Effector CD8-positive, alpha-beta T cell (primary cell): ENCODE results near the gene CA6.
"Not testable (repeated sequence)": the region's sequence is repeated elsewhere in the genome, so short reads cannot be mapped to it uniquely, and the experiment has no call there.

Experiments used
- DNase-seq: peaks from one replicate; lab custom pipeline; 2025; lab: John Stamatoyannopoulos, UW

The CA6 gene

DNA sequence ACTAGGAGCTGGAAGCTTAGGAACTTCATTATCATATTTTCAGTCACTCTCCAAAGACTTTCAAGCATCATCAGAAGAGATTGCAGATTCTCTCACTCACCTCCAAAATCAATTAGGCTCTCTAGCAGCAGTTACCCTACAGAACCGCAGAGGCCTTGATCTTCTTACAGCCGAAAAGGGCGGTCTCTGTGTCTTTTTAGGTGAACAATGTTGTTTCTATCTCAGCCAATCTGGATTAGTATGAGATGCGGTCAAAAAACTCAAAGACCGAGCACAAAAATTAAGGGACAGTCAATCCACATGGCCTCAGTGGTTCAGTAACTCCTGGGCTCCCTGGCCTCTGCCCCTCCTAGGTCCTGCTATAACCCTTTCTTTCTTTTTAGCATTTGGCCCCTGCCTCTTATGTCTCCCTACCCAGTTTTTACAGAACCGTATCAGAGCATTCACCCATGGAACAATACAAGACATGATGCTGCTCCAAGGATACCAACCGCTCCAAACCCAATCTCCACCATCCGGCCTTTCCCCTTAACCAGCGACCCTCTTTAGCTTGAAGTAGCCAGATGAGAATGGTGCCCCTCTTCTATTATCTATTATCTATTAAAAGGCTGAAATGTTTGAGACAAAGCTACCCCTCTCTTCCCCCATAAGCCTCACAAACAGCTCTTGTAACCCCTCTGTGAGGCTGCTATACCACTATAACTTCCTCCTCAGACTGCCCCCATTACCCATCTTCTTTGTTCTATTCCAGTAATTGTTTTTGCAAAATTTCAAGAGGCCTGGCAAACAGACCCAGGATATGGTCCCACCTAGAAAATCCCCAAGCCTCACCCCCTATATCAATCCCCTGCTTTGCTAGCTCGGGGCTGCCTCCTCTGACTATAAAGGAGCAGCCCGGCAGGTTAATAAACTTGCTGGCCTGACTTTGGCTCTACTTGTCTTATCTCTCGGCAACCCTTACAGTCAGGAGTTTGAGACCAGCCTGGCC lies 18.7 kb upstream of the CA6 start:
- DNase-seq: no peak

DNA sequence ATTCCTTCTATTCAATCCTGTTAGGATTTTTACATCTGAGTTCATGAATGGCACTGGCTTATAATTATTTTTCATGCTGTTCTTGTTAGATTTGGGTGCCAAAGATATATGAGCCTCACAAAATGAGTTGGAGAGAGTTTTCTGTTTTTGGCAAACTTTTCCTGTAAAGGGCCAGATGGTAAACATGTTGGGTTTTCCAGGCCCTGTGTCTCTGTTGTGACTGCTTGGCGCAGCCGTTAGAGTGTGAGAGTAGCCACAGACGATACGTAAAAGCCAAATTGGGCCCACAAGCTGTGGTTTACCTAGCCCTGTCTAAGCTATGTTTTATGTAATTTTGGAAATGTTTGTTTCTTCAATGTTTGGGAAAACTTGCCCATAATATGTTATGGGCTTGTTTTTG lies 15.6 kb upstream of the CA6 start:
- DNase-seq: no peak

DNA sequence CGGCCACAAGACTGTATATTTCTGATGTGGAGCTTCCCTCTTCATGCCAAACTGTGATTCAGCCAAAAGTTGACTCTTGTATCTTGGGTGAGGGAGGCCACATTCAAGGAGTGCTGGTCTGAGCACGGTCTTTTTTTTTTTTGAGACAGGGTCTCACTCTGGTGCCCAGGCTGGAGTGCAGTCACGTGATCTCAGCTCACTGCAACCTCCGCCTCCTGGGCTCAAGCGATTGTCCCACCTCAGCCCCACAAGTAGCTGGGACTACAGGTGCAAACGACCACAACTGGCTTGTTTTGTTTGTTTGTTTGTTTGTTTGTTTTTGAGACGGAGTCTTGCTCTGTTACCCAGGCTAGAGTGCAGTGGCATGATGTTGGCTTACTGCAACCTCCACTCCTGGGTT lies 8.6 kb upstream of the CA6 start:
- DNase-seq: not testable (repeated sequence)

DNA sequence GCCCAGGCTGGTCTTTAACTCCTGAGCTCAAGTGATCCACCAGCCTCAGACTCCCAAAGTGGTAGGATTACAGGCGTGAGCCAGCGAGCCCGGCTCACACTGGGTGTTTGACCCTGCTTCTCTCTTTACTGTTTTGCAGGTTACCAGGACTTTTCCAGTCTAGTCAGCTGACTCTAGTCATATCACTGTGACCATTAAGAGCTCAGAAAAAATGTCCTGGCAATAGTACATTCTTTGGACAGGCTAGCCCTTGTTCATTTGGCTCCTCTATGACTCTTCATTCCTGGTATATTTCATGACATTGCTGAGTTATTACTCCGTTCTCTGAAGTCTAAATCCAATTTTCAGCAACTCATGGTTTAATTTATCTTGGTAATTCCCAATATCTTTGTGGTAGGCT lies 8.0 kb upstream of the CA6 start:
- DNase-seq: no peak

DNA sequence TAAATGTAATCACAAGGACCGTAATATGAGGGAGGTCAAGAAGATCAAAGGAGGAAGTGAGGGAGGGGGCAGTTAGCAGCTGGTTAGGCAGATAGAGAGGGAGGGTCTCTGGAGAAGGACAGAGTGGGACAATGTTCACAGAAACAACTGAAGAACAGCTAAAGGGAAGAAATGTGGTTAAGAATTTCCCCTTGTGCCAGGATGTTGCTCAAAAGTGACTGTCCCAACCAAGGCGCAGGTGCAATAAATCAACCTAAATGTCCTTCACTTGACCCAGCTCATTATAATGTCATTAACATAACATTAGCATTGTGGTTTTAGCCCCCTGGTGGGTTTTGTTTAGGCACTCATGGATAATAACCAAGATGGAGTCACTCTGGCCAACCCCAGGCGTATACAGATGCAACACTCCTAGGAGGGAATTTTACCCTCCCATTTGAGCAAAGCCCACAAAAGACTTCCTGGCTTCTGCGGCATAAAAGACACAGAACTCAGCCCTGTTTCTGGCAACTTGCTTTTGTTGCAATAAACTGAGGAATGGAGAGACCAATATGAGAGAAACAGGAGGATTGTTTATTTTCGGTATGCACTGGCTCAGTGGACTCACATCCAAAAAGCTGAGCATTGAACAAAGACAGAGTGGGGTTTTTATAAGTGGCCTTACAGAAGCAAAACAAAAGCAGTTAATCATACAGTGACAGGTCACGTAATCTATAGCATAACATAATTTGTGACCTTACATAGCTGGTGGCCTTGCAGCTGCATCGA lies 7.3 kb upstream of the CA6 start:
- no peak for DNase-seq

DNA sequence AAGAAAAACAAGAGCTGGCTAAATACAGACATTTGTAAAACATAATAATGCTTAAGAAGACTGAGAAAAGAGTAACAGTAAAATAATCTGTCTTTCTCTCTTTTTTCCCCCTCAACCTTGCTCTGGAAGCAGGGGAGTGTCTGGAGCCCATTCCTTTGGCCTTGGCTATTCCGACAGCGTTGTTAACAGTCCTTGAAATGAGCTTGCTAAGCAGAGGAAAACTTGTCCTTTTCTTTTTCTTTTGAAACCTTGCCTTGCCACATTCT lies 6.7 kb upstream of the CA6 start:
- no peak for DNase-seq

DNA sequence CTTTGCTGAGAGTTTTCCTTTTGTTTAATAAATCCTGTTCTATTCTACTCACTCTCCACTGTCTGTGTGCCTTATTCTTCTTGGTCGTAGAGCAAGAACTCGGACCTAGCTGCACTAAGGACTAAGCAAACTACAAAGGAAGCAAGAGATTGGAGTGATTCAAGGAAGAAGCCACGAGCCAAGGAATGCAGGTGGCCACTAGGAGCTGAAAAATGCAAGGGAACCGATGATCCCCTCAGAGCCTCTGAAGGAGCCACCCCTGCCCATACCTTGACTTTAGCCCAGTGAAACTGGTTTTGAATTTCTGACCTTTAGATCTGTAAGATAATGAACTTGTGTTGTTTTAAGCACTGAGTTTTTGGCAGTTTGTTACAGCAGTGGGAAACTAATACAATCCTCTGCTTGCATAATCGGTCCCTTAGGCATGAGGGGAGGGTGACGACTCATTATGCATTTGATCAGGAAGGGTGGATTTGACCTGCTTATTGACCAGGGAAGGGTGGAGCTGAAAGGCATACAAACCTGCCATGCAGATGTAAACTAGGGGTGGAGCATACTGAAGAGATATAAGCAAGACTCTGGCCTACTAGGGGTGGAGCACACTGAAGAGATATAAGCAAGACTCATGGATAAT lies 6.2 kb upstream of the CA6 start:
- no peak for DNase-seq

DNA sequence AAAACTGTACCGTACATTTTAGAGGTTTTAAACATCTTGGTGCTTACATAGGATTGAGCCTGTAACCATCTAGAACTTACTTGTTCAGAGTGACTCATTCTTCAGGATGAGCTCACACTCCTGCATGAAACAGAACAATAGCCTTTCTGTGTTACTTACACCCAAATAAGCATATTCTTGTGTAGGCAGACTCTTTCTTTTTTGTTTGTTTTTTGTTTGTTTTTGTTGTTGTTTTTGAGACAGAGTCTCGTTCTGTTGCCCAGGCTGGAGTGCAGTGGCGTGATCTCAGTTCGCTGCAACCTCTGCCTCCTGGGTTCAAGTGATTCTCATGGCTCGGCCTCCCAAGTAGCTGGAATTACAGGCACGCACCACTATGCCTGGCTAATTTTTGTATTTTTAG lies 3.8 kb upstream of the CA6 start:
- no peak for DNase-seq

DNA sequence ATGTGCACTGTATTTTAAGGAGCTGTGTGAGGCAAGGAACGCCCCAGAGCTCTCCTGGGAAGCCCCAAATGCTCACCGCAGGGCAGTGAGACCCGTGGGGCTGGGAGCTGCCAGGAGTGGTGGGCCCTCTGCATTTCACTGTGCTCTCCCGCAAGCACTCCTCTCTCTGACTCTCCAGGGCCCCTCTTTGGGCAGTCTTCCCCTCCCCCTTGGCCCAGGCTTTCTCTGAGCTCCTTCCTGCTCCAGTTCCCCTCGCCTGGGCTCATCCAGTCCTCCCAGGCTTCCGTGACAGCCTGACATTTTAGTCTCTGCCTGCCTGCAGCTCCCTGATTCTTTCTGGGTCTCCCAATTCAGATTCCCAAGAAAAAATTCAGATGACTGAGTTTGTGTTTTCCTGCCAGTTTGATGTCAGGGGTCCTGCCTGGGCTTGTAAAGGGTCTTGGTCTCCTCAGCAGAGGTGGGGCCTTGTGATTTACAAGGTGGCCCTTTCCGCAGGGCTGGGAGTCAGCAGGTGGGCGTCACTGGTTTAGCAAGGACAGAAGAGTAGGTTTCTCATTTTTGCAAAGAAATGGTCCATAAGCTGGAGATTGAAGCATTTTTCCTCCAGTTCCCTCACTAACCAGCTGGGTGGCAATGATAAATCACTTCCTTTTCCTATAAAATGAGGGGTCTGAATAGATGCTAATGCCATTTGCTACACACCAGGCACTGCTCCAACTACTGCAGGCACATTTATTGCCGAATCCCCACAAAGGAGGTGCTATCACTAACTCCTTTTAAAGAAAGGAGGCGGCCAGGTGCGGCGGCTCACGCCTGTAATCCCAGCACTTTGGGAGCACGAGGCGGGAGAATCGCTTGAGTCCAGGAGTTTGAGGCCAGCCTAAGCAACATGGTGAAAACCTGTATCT lies 1.9 kb upstream of the CA6 start:
- no peak for DNase-seq

DNA sequence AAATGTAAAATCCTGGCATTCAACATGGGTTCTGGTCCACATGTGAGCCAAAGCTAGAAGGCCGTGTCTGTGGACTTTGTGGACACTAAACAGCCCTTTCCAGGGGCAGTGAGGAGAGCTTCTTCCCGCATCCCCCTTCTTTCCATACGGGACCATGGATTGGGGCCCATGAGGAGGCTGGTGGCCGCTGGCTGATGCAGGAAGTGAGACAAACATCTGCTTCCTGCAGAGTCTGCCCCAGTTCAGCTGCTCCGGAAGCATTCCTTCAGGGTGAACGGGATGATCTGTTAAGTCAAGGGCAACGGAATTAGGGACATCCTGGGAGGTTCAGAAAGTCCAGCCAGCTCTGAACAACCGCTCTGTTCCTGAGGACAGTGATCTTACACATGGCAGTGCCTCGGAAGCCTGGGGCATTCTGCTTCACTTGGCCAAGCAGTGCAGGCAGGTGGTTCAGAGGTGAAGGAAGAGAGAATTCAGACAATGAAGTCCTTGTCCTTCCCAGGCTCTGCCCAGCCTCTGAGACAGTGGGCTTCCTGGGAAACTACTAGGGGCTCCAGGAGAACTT lies 1.5 kb downstream of the CA6 start:
- DNase-seq: no peak

DNA sequence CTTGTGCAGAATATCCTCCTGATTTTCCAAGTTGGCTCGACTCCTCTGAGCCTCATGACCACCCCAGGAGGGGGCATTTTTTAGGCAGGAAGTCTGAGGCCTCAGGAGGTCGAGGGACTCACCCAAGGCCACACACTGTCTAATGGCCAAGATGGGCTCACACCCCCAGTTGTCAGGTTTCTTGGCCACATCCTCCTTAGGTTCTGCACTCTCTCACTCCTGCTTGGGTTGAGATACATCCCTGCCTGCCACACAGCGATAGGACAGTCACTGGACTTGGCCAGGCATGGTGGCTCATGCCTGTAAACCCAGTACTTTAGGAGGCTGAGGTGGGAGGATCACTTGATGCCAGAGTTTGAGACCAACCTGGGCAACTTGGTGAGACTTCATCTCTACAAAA lies 4.6 kb downstream of the CA6 start:
- DNase-seq: no peak

DNA sequence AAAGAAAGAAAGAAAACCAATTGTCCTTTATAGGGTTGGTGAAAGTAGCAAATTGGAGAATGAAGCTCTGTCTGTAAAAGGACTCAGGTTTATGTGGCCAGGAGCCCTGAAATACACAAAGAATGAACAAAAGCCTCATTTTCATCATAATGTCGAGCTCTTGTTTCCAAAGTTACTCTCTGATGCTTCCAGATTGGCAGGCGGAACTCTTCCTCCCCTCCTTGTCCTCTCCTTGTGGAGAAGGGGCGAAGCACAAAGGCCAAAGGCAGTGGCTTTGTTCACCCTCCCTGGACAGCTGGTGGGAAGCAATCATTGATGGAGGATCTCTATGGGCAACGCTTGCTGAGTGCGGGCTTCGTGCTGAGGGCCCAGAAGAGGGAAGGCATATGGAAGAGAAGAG lies 5.6 kb downstream of the CA6 start:
- DNase-seq: no peak

DNA sequence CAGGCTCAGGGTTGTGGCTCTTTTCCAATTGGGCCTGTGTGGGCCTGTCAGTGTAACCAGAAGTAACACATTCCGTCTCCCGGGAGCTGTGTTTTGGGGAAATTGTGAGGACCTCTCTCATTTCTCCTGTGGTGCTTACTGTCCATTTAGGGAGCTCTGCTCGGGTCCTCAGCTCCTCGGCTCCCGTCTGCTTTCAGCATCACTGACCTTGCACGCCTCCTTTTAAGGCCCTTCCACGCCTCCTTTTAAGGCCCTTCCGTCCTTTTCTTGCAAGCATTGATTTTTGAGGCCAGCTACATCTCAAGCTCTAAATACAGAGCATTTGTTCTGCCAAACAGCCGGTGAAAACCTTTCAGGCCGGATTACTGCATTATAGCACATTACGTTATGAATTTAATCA lies 9.7 kb downstream of the CA6 start:
- DNase-seq: no peak

DNA sequence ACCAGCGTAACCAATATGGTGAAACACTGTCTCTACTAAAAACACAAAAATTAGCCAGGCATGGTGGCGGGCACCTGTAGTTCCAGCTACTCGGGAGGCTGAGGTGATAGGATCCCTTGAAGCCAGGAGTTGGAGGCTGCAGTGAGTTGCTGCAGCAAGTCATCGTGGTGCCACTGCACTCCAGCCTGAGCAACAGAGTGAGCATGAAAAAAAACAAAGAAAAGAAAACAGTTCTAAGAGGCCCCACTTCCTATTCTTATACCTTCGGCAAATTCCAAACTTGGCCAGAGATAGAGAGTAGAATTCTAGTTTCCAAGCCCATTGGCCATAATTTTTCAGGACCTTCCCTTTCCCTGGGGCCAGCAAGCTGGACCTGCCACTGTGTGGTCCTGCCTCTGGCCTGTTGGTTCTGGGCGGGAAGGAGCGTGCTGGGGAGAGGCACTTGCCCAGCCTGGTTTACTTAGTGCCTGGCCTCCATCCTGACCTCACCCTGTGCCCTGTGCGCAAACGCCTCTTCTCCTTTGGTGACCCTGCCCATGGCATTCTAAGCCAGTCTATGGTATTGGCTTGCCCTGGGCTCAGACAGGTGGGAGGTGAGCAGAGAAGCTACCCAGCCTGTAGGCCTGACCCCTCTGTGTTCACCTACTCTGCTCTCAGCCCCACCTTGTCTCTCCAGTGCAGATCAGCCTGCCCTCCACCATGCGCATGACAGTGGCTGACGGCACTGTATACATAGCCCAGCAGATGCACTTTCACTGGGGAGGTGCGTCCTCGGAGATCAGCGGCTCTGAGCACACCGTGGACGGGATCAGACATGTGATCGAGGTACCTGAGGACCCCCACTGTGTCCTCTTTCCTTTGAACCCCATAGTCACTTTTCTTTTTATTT lies 11.0 kb downstream of the CA6 start:
- no peak for DNase-seq

DNA sequence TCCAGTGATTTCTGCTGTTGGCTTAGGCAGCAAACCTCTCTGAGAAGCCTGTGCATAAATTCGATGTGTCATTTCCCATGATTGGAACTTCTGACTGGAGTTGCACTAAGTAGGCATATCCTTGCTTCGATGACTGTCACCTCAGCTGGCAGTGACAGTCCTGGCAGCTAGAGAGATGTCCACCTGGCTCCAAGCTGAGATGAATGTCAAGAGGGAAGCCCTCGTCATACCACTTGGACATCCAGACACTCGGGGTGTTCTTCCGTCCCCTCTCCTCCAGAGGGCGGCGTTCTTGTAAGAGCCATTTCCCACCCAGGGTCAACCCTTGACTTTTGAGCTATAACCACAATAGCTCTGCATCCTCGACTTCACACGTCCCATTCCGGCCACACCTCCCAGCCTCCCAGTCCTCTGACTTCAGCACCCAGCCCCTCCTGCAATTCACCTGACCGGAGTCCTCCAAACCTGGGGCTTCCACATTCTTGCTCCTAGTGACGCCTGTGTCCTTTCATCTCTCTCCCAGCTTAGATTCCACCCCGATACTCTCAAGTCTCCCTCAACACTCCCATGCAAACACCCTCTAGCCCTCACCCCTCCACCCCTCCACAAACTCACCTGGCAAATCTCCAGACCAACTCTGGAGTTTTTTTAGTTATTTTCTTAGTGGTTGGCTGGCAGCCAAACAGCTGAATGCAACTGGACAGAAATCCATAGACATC lies 17.3 kb downstream of the CA6 start:
- DNase-seq: no peak

DNA sequence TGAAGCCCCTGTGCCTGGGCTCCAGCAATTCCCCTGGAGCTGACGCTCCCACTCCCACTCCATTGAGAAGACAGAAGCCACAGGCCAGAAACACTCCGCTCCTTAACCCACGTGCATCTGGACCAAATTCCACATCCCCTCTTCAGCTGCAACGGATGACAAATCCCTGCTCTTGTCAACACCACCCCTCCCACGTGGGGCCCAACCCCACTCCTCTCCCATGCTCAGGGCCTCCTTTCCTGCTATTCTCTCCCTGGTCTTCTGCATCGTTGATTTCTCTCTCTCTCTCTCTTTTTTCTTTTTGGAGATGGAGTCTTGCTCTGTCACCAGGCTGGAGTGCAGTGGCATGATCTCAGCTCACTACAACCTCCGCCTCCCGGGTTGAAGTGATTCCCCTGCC lies 18.3 kb downstream of the CA6 start:
- no peak for DNase-seq

DNA sequence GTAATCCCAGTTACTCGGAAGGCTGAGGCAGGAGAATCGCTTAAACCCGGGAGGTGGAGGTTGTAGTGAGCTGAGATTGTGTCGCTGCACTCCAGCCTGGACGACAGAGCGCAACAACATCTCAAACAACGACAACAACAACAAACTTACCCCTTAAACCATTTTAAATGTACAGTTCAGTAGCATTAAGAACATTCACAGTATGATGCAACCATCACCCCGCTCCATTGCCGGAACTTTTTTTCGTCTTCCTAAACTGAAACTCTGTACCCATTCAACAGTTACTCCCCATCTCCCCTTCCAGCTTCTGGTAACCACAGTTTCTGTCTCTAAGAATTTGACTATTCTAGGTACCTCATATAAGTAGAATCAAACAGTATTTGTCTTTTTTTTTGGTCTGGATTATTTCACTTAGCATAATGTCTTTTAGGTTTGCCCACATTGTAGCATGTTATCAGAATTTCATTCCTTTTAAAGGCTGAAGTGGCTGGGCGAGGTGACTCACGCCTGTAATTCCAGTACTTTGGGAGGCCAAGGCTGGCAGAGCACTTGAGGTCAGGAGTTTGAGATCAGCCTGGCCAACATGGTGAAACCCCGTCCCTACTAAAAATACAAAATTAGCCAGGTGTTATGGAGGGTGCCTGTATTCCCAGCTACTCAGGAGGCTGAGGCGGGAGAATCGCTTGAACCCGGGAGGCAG lies 19.6 kb downstream of the CA6 start:
- DNase-seq: no peak

DNA sequence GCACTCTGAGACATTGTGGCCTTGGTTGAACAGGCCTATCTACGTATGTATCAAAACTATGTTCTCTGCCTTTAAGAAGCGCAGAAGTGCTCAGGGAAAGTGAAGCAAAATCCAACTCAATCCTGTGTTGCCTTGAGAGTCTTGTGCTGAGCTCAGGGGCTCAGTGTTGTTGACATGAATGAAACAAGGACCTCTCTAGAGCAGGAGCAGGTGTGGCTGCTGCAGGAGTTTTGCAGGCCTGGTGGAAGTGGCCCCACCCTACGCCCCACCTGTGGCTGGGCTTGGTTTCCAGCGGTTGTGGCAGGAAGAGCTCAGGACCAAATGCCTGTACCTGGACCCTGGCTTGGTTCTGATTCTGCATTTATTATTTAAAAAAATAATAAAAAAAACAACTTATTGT lies 20.9 kb downstream of the CA6 start:
- no peak for DNase-seq

DNA sequence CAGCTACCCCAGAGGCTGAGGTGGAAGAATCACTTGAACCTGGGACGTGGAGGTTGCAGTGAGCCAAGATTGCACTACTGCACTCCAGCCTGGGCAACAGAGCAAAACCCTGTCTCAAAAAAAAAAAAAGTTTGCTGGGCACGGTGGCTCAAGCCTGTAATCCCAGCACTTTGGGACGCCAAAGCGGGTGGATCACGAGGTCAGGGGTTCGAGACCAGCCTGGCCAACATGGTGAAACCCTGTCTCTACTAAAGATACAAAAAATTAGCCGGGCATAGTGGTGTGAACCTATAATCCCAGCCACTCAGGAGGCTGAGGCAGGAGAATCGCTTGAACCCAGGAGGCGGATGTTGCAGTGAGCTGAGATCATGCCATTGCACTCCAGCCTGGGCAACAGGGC lies 23.2 kb downstream of the CA6 start:
- not testable (repeated sequence) for DNase-seq
